Measurements from ENCODE around the gene NINJ2.
"Not testable (repeated sequence)": the region's sequence is repeated elsewhere in the genome, so short reads cannot be mapped to it uniquely, and the experiment has no call there.

The NINJ2 gene

DNA sequence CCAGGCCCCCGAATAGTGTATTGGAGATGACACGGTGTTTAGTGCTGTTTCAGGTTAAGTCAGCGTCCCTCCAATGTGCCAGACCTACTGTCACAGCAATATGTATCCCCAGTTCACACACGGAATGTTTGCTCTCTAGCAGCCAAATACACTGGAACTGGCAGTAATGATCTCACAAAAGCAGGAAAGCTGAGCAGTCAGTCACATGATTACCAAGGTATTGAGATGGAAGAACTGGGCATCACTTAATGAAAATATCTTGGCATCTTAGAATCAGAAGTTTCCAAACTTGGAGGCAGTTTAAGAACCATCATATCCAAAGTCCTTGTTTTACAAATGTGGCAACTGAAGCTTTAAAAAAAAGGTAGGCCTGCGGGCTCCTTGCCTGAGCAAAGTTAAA lies 23.3 kb downstream of the NINJ2 start:
- FAIRE-seq = no peak

- no peak for FAIRE-seq
These were observed 23.7 kb downstream of the NINJ2 start for GRCh38 chr12:639566-639965.

DNA sequence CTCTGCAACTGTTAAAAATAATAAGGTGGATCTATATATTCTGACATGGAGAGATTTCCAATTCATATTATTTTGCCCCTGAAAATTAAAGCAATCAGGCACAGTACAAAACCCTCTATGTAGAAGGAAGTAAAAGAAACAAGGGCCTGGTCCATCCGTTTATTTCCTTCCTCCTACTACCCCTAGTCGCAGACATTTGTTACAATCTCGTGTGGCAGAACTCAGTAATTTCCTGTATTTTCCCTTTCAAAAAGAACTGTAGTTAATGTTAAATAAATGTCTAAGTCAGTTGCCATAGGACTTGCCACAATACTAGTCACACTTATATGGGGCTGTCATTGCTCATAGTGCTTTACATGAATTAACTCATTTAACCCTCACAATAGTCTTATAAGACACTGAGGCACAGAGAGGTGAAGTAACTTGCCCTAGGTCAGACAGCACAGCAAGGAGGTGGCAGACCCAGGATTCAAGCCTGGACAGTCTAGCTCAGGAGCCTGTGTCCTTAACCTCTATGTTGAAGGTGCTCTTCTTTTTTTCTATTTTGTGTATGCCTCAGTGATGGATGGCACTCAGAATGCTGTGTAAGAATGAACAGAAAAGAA lies 24.2 kb downstream of the NINJ2 start:
- no peak for FAIRE-seq

DNA sequence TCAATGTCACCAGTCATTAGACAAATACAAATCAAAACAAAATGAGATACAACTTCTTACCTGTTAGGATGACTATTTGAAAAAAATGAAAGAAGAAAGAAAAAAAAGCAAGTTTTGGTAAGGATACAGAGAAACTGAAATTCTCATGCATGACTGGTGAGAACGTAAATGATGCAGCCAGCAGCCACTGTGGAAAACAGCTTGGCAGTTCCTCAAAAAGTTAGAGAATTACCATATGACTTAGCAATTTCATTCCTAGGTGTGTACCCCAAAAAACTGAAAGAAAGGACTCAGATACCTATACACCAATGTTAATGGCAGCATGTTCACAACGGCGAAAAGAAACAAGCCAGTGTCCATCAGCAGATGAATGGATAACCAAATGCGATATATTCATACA lies 26.6 kb downstream of the NINJ2 start:
- no peak for FAIRE-seq

DNA sequence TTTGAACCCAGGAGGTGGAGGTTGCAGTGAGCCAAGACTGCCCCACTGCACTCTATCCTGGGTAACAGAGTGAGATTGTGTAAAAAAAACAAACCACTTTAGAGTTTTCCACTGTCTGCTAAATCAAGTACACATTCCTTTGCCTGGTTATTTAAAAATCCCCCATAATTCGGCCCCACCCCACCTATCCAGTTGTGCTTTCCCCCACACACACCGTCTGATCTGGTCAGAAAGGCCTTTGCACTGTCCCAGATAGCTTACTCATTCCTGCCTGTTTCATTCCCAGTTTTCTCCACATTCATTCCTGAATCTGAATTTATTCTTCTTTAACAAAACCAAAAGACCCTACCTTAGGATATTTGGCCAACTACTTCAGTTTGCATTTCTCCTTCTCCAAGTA lies 29.5 kb downstream of the NINJ2 start:
- no peak for FAIRE-seq

- FAIRE-seq = no peak
These were observed 31.0 kb downstream of the NINJ2 start for GRCh38 chr12:632102-632696.

DNA sequence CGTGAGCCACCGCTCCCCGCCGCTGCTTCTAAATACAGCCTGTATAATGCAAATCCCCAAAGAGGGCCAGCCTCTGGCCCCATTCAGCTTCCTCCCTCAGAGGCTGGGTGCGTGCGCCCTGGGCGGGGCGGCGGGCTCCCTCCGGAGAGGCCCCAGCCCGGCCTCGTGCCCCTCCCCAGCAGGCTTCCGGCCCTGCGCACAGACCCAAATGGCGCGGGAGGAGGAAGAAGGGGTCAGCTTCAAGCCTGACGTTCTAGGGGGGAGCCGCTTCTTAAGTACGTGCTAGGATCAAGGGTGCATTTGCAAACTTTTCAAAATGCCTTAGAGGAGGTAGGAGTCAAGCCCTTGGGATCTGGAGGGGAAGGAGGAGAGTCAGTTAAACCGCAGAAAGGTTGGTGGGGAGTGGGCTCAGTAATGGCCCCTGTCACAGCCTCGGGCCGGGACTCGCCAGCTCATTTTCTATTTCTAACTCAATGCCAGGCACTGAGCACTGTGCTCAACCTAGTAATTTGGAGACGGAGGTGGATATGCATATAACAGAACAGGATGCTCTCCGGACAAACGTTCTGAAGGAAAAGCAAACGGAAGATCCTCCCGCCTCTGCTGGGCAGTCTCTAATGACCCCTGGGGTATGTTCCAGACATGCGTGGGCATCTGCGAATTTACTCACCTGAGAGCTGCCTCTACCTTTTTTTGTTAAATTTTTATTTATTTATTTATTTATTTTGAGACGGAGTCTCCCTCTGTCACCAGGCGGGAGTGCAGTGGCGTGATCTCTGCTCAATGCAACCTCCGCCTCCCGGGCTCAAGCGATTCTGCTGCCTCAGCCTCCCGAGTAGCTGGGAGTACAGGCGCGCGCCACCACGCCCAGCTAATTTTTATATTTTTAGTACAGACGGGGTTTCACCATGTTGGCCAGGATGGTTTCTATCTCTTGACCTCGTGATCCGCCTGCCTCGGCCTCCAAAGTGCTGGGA lies 32.3 kb downstream of the NINJ2 start:
- no peak for FAIRE-seq

GRCh38 chr12:628742-629078 lies 34.5 kb downstream of the NINJ2 start:
- not testable (repeated sequence) for FAIRE-seq

DNA sequence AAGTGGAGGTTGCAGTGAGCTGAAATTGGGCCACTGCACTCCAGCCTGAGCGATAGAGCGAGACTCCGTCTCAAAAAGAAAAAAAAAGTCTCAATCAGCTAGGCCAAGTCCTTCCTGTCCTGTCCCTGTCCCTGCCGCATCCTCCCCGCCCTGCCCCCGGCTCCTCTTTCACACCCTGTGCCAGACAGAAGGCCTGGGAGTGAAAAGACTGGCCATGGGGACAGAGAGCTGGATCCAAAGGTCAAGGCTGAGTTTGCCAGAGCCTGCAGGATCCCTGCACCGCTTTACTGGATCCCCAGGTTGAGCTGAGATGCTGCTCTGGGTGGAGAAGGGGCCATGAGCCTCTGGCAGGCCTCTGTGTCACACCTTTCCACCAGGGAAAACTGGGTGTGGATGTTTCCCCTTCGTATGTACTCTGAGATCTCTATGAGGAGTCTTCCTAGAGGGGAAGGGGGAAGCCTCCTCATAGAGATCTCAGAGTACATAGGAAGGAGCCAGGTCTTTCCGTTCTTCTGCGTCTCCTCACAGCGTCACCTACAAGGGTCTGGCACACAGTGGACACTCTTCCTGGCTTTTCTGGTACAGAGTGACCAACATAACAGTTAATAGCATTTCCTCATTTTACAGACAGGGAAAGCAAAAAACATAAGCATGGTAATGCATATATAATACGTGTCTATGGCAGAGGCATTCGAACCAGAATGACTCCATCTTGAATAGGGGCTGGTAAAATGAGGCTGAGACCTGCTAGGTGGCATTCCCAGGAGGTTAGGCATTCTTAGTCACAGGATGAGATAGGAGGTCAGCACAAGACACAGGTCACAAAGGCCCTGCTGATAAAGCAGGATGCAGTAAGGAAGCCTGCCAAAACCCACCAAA lies 35.1 kb downstream of the NINJ2 start:
- no peak for FAIRE-seq

DNA sequence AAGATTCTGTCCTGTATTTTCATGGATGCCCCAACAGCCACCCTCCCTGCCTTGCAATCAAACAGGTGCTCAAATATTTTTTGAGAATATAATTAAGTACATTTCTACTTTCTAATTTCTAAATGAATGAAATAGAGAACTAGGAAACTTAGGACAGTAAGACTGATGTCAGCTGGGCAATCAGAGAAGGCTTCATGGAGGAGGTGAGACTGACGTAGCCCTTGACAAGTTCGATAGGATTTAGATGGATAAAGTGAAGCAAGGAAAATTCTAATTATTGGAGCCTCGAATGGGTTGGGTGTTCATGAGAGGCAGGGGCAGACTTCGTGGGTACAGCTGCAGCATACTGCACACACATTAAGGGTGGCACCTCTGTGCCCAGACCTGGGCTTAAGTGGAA lies 36.0 kb downstream of the NINJ2 start:
- FAIRE-seq = no peak

GRCh38 chr12:625998-626397 lies 37.2 kb downstream of the NINJ2 start:
- no peak for FAIRE-seq

GRCh38 chr12:623865-624372 lies 39.3 kb downstream of the NINJ2 start:
- FAIRE-seq = no peak

DNA sequence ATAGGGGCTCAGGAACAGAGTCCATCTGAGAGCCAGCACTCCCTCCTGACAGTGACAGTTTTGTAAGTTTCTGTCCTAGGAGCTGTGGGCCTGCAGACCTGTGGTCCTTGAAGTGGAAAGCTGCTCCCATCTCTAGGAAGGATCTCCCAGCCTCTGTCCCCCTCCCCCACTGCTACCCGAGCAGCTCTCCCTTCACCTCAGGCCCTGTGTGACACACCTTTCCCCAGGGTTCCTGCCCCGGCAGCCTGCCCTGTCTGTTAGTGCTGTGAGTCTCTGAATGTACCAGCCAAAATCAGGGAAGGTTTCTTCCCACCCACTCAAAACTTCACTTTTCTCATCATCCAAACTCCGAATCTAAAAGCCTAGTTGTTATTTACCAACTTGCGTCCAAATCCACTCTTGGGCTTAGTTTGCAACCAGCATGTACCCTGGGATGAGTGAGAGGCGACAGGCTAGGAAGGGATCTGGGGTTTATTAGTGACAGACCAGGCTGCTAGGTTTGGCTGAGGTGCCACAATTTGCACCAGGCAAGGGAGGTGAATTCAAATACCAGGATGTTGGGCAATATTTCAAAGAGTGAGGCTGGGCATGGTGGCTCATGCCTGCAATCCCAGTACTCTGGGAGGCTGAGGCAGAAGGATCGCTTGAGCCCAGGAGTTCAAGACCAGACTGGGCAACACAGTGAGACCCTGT lies 39.9 kb downstream of the NINJ2 start:
- no peak for FAIRE-seq

- FAIRE-seq = no peak
These were observed 40.8 kb downstream of the NINJ2 start for GRCh38 chr12:622416-622815.

DNA sequence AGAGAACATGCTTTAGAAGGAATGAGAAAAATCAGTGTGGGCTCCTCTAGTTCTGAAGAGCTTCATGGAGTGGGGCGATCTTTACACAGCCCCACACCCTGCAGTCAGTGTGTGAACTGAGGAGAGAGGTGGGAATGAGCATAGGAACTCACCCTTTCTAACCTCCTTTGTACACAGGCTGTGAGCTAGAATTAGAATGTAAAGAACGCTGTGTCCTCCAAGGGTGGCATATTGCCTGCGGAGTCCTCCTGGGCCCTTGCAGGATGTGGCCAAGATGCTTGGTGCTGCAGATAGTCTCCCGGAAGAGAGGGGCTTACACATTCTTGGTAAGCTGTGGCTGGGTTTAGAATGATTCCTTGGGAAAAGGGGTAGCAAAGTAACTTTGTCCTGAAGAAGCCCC lies 43.9 kb downstream of the NINJ2 start:
- FAIRE-seq = no peak

DNA sequence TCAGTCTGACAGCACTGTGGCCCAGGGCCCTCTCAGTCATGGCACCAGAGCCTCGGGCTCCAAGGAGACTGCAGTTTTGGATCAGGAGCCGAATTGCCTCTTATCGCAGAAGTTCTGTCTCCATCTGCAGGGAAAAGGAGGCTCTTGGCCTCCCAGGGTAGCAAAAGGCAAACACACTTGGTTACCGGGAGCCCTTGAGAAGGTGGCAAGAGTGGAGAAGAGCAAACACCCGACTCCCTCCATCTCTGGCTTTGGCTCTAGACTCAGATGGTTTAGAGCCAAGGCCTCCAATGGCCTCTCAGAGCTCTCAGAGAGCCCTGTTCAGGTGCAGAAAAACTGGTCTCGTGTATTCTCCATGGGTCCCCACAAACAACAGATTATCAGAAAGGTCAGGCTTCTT lies 44.6 kb downstream of the NINJ2 start:
- no peak for FAIRE-seq

- no peak for FAIRE-seq
These were observed 45.8 kb downstream of the NINJ2 start for GRCh38 chr12:617304-617915.

GRCh38 chr12:615620-616019 lies 47.6 kb downstream of the NINJ2 start:
- FAIRE-seq = no peak

GRCh38 chr12:614411-614970 lies 48.8 kb downstream of the NINJ2 start:
- no peak for FAIRE-seq

DNA sequence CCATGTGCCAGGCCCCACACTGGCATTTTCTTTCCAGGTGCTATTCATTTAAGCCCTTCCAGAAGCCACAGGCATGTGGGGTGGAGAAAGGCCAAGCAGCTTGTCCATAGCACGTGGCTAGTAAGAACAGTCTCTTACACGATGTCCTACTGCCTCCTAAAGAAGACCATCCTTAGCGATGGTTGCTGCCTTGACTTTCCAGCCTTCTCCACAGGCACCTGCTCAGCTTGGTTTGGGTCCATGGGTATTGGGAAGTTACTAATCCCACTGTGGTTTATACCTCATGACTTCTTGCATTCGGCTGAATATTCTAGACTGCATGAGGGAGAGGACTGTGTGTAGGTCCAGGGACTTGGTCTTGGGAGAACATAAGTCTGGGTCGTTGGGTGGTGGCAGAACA lies 49.2 kb downstream of the NINJ2 start:
- no peak for FAIRE-seq

DNA sequence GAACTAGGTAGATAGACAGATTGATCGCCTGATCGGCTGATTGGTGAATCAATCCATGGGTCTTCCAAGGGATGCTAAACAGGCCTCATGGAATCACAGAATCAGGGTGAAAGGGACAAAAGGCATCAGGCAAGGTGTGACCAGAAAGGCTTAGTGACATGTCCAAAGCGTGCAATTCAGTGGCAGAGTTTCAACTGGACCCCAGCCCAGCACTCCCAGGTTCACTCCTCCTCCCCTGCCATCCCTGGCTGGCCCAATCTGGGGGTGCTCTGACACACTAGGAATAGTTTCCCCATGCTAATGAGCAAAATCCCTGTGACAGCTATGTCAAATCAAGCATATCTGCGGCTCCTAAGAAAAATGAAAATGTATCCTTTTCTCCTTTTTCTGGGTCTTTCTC lies 50.4 kb downstream of the NINJ2 start:
- no peak for FAIRE-seq

Data from colon (tissue), 2 donors.